Eye (tissue), 1 donor: Measurements from ENCODE around the gene IRGQ.
"Not testable (repeated sequence)": the region's sequence is repeated elsewhere in the genome, so short reads cannot be mapped to it uniquely, and the experiment has no call there.

Source experiments
- DNase-seq: peaks from one replicate; pipeline ENCODE4 v3.0.0-alpha.2; 2015

Gene IRGQ

DNA sequence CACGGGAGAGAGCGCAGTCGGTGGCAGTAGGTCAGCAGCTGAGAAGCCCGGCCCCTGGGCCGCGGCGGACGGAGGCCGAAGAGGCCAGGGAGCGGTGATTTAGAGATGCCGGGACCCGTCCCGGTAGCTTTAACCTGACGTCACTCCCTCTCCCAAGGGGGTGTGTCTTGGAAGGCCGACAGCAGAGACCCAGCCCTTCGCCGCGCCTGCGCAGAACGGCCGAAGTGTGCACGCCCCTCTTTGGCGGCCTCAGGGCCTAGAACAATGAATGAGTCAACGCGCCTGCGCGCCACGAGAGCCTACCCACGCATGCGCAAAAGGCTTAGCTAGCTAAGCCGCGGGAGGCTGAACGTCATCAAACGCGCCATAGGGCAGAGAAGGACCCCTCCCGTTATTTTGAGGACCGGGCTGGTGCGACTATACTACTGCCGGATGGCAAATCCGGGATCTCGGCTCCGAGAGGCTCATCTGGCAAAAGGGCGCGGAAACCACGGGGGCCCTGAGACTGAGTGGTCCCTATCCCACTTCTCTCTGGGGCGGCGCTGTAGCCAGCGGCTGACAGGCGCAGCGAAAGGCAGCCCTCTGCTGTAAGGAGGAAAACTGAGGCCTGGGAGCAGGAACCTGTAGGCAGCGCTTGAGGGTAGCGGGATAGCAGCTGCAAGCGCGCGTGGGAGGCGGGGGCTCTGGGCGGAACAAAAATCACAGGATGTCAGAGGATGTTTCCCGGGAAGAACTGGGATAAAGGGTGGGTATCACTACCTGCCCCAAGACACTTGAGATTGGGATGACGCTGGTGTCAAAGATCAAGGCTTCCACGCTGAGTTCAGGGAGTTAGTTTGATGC is at the start of gene IRGQ, which contains the start of gene ZNF576:
Gene IRGQ, minus strand, starts transcription at position 136 of the 843 bp plus-strand sequence. CDS start 796 bp downstream, outside the sequence.
Gene ZNF576, plus strand, starts transcription at position 597 of the 843 bp plus-strand sequence. CDS start 514 bp downstream, outside the sequence.
- DNase-seq, result peak; percentile 100

- DNase-seq, result no peak
Measured at GRCh38 chr19:43644181-43644580, 48.2 kb upstream of the IRGQ start.

DNA sequence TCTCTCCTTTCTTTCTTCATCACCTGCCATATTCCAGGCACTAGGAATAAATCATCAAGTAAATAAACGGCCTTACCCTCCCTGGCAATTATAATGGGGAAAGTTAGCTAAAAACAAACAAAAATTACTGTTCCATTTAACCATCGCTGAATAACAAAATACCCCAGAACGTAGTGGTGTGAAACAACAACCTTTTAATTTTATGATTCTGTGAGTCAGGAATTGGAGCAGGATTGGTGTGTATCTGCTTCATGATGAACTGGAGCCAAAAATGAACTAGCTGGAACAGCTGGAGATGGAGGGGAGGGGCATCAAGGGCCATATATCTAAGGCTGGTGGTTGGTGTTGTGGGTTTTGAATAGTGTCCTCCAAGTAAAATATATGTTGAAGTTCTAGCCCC is 47.4 kb upstream of the IRGQ start:
- DNase-seq, result no peak

DNA sequence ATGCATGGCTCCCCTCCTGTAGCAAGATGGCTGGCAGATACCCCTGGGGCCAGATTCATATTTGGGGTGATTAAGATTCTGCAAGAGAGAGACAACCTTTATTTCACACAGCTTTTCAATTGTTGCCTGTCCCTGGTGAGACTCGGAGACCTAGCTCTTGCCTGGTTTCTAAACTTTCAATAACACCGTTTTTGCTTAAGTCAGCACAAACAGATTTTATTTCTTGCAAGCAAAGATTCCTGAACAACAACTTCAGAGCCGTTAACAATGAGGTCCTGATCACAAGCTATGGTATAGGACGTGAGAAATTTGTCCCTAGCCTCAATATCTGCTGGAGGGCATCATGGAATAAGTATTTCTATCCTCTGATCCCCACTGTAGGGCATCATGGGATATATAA is 46.6 kb upstream of the IRGQ start:
- DNase-seq, result no peak

DNA sequence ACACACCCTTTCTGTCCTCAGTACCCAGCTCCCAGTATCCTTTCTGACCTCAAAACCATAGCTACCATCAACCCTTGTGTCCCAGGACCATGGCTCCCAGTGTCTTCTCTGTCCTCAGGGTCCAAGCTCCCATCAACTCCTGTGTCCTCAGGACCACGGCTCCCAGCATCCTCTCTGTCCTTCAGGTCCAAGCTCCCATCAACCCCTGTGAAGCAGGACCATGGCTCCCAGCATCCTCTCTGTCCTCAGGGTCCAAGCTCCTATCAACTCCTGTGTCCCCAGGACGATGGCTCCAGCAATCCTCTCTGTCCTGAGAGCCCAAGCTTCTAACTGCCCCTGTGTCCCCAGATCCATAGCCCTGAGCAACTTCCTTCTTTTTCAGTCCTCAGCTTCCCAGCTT is 45.4 kb upstream of the IRGQ start:
- no peak for DNase-seq

- no peak for DNase-seq
Measured at GRCh38 chr19:43640424-43640757, 44.5 kb upstream of the IRGQ start.

- DNase-seq, result peak; percentile 65
Measured at GRCh38 chr19:43639519-43640423, 43.8 kb upstream of the IRGQ start, which contains the start of gene CADM4. Gene CADM4 (minus strand): TSS chr19:43639850. CDS start chr19:43639790, 60 bp downstream.

DNA sequence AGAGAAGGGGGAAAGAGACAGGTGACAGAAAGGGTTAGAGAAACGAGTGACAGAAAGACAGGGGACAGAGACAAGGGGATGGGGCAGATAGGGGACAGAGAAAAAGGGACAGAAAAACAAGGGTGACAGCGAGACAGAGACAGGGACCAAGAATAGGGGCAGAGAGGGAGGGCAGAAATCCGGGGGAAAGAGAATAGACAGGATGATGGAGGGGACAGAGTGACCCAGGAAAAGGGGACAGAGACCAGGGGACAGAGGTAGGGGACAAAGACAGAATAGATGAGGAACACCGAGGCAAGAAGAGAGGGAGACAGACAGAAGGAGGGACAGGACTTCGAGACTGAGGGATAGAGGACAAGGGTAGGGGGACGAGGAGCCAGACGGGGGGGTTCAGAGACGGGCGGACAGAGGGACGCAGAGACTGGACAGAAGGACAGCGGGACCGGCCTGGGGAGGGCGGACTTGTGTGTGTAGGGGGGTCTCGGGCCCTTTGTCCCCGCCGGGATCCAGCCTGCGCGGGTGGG is 43.1 kb upstream of the IRGQ start:
- peak; percentile 40 for DNase-seq

DNA sequence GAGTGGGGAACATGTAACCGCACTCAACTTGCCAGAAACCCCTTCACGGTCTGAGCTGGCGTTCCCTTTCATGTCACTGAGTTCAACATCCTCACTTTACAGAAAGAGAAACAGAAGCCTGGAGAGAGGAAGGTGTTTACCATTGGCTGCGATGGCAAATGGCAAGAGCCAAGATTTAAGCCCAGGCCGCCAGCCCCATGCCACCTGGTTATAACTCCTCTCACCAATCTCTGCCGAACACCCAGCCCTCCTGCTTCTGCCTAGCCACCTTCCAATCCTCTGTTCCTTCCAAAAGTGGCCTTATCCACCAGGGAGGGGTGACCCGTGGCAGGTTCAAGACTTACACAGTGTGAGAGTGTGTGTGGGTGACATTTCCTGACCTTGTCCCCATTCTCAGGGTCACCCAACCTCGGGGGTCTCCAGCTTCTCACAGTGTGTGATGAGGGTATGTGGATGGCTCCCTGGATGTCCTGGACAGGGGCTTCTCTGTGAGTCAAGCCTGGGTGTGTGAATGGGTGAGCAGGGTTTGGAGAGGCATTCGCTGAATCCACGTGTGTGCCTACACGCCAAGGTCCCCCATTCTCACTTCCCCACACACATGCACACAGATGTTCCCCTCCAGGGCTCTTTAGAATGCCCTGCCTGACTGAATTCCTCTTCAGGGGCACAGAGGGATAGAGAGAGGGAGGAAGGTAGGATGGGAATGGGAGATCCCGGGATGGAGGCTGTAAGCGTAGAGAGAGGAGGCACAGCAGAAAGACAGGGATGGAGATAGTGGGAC is 42.5 kb upstream of the IRGQ start:
- DNase-seq, result peak; percentile 41

DNA sequence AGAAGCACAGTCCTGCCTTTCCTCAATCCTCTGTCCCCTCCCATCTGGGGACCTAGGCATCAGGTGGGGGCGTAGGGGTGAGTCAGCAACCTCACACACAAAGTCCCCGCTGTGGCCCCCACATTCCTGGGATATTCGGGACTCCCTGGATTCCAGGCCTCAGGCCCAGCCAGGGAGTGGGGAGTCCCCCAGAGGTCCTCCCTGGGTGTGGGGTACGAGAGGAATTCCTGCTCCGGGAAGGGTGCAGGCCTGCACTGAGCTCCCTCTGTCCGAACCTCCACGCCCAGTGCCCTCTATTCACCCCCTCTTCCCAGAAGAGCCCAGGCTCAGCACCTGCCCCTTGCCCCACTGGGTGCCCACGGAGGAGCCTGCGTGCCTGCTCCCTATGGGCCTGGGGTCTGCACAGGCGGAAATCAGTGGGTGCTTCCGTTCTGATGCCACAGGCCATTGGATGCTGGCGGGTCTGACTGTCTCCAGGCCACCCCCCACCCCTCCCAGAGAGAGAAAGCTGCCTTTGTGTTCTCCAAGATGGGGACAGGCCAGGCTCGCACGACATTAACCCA is 40.3 kb upstream of the IRGQ start:
- peak; percentile 37 for DNase-seq

GRCh38 chr19:43635561-43635940 is 39.6 kb upstream of the IRGQ start:
- DNase-seq, result not testable (repeated sequence)

DNA sequence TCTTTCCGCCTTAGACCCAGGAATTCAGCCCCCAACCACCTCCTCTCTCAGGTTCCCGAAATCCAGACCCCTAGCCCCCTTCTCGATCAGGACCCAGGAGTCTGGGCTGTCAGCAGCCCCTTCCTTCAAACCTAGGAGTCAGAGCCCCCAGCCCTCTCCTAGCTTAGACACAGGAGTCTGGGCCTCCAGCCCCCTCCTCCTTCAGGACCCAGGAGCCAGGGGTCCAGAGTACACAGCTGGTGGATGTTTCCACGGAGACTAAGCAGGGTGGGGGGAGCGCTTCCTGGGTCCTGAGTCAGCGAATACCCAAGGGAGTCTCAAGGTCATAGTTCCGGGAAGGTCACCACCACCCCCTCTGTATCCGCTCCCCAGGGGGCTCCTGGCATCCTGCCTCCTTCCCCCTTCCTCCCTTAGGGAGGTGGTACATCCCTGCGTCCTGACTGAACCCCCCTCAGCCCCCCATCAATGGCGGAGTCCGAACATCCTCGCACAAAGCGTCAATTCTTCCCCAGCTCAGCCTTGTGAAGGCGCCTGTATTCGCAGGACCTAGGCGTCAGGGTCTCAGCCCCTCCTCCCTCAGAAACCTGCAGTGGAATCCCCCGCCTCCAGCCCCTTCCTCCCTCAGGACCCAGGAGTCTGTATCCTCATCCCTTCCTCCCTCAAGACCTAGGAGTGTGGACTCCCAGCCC is 39.1 kb upstream of the IRGQ start:
- DNase-seq, result peak; percentile 86

DNA sequence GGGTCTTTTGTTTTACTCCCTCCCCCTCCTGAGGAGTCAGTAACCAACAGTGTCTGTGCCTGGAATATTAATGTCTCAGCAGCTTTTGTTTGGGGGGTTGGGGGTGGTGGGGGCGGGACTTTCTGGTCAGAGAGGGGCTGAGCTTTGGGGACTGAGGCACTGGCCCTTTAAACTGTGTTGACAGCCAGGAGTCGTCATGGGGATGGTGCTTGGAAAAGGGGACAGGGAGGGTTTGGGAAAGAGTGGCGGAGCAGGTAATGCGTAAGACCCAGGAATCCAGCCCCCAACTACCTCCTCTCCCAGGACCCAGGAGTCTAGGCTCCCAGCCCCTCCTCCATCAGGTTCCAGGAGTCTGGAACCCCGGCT is 38.6 kb upstream of the IRGQ start:
- DNase-seq, result peak; percentile 48

- DNase-seq, result no peak
Measured at GRCh38 chr19:43634068-43634467, 38.1 kb upstream of the IRGQ start.

GRCh38 chr19:43633520-43633919 is 37.6 kb upstream of the IRGQ start:
- no peak for DNase-seq

GRCh38 chr19:43631491-43631890 is 35.6 kb upstream of the IRGQ start:
- no peak for DNase-seq

GRCh38 chr19:43628646-43629326 is 32.9 kb upstream of the IRGQ start:
- no peak for DNase-seq

GRCh38 chr19:43626838-43627237 is 30.9 kb upstream of the IRGQ start:
- no peak for DNase-seq

DNA sequence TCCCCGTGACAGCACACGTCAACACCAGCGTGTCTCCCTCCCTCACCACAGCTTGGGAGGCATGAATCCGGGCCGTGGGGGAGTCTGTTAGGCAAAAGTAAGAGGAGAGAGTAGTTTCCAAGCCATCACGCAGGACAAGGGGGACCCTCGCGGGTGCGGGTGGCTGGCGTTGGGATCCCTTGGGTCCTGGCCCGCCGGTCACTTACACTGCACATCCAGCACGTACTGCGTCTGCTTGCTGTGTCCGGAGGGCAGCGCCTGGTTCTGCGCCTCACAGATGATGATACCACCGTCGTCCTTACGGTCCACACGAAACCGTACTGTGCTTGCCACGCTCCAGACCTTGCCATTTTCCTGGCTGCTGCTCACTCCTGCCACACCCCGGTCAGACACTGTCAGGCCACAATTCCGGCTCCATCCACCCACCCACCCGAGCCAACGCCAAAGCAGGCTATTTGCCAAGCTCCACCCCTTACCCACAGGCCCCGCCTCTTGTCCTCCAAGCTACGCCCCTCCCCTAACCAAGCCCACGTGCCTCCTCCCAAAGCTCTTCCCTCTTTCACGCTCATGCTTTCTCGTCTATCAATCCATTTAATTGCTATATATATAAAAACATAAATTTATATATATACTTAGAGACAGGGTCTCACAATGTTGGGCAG is 30.1 kb upstream of the IRGQ start:
- DNase-seq, result no peak

- DNase-seq, result no peak
Measured at GRCh38 chr19:43624933-43625332, 29.0 kb upstream of the IRGQ start.
